Ovary (tissue), 9 donors: ENCODE data around the gene SLBP. TPM values are rescaled to one million over a fixed set of nuclear protein-coding genes. Genes with fewer than 3 reads are reported as not detected.

Source experiments
- DNase-seq, 5 donors: peaks; one replicate each; pipeline ENCODE4 v3.0.0-alpha.2; 2019 to 2020
- H3K27ac ChIP-seq, 2 donors: fragments of 200-600 bp; one replicate each; pipeline versions ENCODE4 v1.5.1 to v1.8.0; 2019 to 2022
- H3K27me3 ChIP-seq: fragments of 200-600 bp; one replicate; pipeline ENCODE4 v1.8.0; 2022
- H3K36me3 ChIP-seq: fragments of 200-600 bp; sonication (generic); one replicate; pipeline ENCODE4 v1.5.1; 2019
- H3K4me1 ChIP-seq: one replicate; pipeline ENCODE4 v1.8.1; 2013; ENCODE audit warnings: mild to moderate bottlenecking, moderate library complexity; ENCODE audit not compliant: insufficient read depth
- H3K4me3 ChIP-seq: fragments of 200-600 bp; sonication (generic); one replicate; pipeline ENCODE4 v1.5.1; 2017
- H3K9me3 ChIP-seq, 2 donors: fragments of 200-600 bp in 1 of 2; sonication (generic) in 1 of 2; one replicate each; pipeline versions ENCODE4 v1.5.1 to v1.8.1; 2013 to 2019; ENCODE audit warnings: mild to moderate bottlenecking in 1 of 2, moderate library complexity in 1 of 2
- CTCF ChIP-seq, 3 donors: fragments of 450-650 bp in 2 of 3; fragments of 200-600 bp in 1 of 3; IDR thresholded peaks; one replicate each; pipeline versions ENCODE4 v1.5.1 to v1.8.0; 2016 to 2022; ENCODE audit warnings: antibody characterized with exemption in 3 of 3, mild to moderate bottlenecking in 1 of 3
- EP300 ChIP-seq: sonication (generic); formaldehyde crosslinking; IDR thresholded peaks from one replicate; pipeline ENCODE4 v1.6.1; 2017; ENCODE audit warnings: antibody characterized with exemption
- POLR2A ChIP-seq: fragments of 450-650 bp; IDR thresholded peaks from one replicate; pipeline ENCODE4 v1.6.1; 2017; ENCODE audit warnings: antibody characterized with exemption, mild to moderate bottlenecking, moderate library complexity
- WGBS, 3 donors: extraction: QIAGEN DNeasy Blood & Tissue Kit in 1 of 3; methylation state at CpG; one replicate each; pipeline versions ENCODE4 v1.1.5 to v1.1.7; 2013 to 2017; 5-methylcytosine and 5-hydroxymethylcytosine counted together
- intact Hi-C, 4 donors: fragments of 100-400 bp; cut with DNase I; formaldehyde crosslinking; loops; one replicate each; pipeline versions ENCODE4 v1.11.0 to v1.15.1; 2022 to 2023
- polyA plus RNA-seq, 2 donors: library from polyadenylated mRNA; stranded (reverse); fragments of 200-250 nt in 1 of 2; fragments of 350-450 nt in 1 of 2; fragmentation: Illumina TruSeq in 1 of 2; extraction: RNeasy Lipid Tissue Mini Kit (QIAGEN cat#74804) in 1 of 2; gene quantifications; one replicate each; pipeline ENCODE4 v1.2.3, GENCODE V29; 2013 to 2014
- total RNA-seq, 7 donors: library from RNA; depleted of rRNA in 2 of 7; stranded (reverse); fragments of >200 nt in 2 of 7; fragmentation: NEBNext Ultra II Directional in 3 of 7; extraction: Animal tissue kit (Norgen Biotek cat#: 25700) in 3 of 7; gene quantifications; one replicate each; pipeline versions ENCODE4 v1.1.0 to v1.2.4, GENCODE V29; 2016 to 2023
- donor health status: DM: no; HTN: no; CAD: no; lungs with moderate emphysema.
- donor health status: DM: no; HTN: no; CAD: no.
- donor health status: Bipolar disorder and iron deficiency.
- donor health status: DM: yes; HTN: yes; CAD: no.
- donor health status: DM: no; HTN: no; CAD: no.
- donor health status: DM: yes; HTN: yes; CAD: no.

The SLBP gene
- total and polyA plus RNA-seq, 9 donors: 30.9 to 64.8 (median 36.7) TPM

- H3K9me3 ChIP-seq: no peaks in the 10 kb centered on the region
- DNase-seq: no peak
- peaks cover 8% of the 10 kb centered on the region for H3K4me1 ChIP-seq
- intact Hi-C loops: no loop called here
- H3K36me3 ChIP-seq: no peaks in the 10 kb centered on the region
- H3K27ac ChIP-seq: no peak overlapping the region
- no peaks in the 10 kb centered on the region for H3K27me3 ChIP-seq
- 77 to 84% (median 80%) methylated on average over 12 of the region's 12 CpGs for WGBS, 3 donors
- no peak overlapping the region for H3K4me3 ChIP-seq
- no peak for TF ChIP-seq POLR2A
- TF ChIP-seq EP300: no peak
- no peak for TF ChIP-seq CTCF (IDR thresholded peaks at IDR 0.05)
Measured at GRCh38 chr4:1666391-1666790, 45.7 kb downstream of the SLBP start.

DNA sequence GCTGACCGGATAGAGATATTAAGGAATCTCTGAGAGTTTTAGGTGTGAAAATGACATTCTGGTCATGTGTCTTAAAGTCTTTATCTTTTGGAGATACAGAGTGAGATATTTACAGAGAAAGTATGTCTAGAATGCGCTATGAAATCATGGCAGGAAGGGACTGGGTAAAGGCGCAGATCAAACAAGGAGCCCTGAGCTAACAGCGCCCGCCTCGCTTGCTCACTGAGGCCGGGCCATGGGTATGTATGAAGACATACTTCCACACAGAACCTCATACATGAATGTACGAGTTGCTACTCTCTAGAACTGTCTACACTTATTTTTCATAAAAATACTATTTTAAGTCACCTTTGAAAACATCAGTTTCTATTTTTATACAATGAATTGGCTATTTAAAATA lies 48.0 kb downstream of the SLBP start:
- 81 to 93% (median 89%) methylated on average over 8 of the region's 8 CpGs for WGBS, 3 donors

DNA sequence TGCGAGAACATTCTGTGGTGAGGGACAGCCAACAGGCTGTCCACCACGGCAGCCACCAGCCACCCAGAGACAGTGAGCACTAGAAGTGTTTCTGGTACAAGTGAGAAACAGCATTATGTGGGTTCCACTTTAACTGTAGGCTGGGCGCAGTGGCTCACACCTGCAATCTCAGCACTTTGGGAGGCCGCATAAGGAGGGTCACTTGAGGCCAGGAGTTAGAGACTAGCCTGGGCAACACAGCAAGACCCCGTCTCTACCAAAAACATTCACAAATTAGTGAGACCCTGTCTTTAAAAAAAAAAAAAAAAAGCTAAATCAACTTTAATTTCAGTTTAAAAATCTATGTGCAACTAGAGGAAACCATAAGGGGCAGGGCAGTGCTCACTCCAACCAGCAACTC lies 48.6 kb downstream of the SLBP start:
- Histone ChIP-seq H3K4me3 (no peak overlapping the region), H3K9me3 (no peaks in the 10 kb centered on the region), H3K27ac (no peak overlapping the region), H3K27me3 (no peaks in the 10 kb centered on the region), H3K4me1 (peaks cover 2% of the 10 kb centered on the region), H3K36me3 (no peaks in the 10 kb centered on the region)
- intact Hi-C loops: no loop called here
- TF ChIP-seq CTCF (IDR thresholded peaks at IDR 0.05) (no peak), POLR2A (no peak), EP300 (no peak)
- 97 to 99% (median 99%) methylated on average over 5 of the region's 5 CpGs for WGBS, 3 donors
- no peak for DNase-seq

More for the DNA sequence above, 48.0 kb downstream of the SLBP start:
- Histone ChIP-seq H3K4me1 (peaks cover 6% of the 10 kb centered on the region), H3K36me3 (no peaks in the 10 kb centered on the region), H3K27me3 (no peaks in the 10 kb centered on the region), H3K4me3 (no peak overlapping the region), H3K27ac (no peak overlapping the region), H3K9me3 (no peaks in the 10 kb centered on the region)
- intact Hi-C loops: no loop called here
- DNase-seq: no peak
- TF ChIP-seq POLR2A (no peak), CTCF (IDR thresholded peaks at IDR 0.05) (no peak), EP300 (no peak)

- no peaks in the 10 kb centered on the region for H3K9me3 ChIP-seq
Measured at GRCh38 chr4:1661695-1662094, 50.4 kb downstream of the SLBP start.

More at GRCh38 chr4:1661695-1662094, 50.4 kb downstream of the SLBP start:
- TF ChIP-seq EP300: no peak
- TF ChIP-seq POLR2A: no peak
- no peak for TF ChIP-seq CTCF (IDR thresholded peaks at IDR 0.05)
- Histone ChIP-seq H3K27me3 (no peaks in the 10 kb centered on the region), H3K4me3 (no peak overlapping the region), H3K4me1 (no peaks in the 10 kb centered on the region), H3K36me3 (no peaks in the 10 kb centered on the region), H3K27ac (no peak overlapping the region)
- WGBS, 3 donors: 89 to 92% (median 90%) methylated on average over 14 of the region's 14 CpGs
- intact Hi-C loops: no loop called here
- no peak for DNase-seq
